PC-9 (cell line): ENCODE results near the gene PLEKHA6. TPM values are rescaled to one million over a fixed set of nuclear protein-coding genes. Genes with fewer than 3 reads are reported as not detected.

Experiments used
- BruUV-seq: library from RNA; stranded (reverse); fragments of 400-500 nt; replicated peaks from 2 replicates; lab custom pipeline; 2021; lab: Mats Ljungman, UMichigan
- CTCF ChIA-PET: fragments of 300-600 bp; sonication (Branson Sonifier 250); formaldehyde crosslinking; loops from one replicate; lab custom pipeline; 2022; ENCODE audit warnings: antibody characterized with exemption; lab: Charles Lee
- POLR2A ChIA-PET: fragments of 300-600 bp; sonication (Branson Sonifier 250); formaldehyde crosslinking; loops from one replicate; lab custom pipeline; 2022; ENCODE audit warnings: antibody characterized with exemption; ENCODE audit not compliant: unreplicated experiment; lab: Charles Lee
- DNase-seq, 2 experiments: peaks; one replicate each; pipeline versions ENCODE4 v3.0.0 to v3.0.0-alpha.2; 2015 to 2022; ENCODE audit warnings: mixed read lengths in 1 of 2
- H2AFZ ChIP-seq: fragments of 200-600 bp; sonication (generic); 2 replicates; pipeline ENCODE4 v1.8.1; 2017; ENCODE audit warnings: antibody characterized with exemption
- H3F3A ChIP-seq: fragments of 200-600 bp; sonication (generic); 2 replicates; pipeline ENCODE4 v1.8.1; 2017; ENCODE audit warnings: antibody characterized with exemption, mild to moderate bottlenecking, low read depth; ENCODE audit not compliant: insufficient read depth
- H3K27ac ChIP-seq: fragments of 200-600 bp; sonication (generic); 2 replicates; pipeline ENCODE4 v1.6.1; 2016; ENCODE audit warnings: mixed run types
- H3K27me3 ChIP-seq: fragments of 200-600 bp; sonication (generic); 2 replicates; pipeline ENCODE4 v1.6.1; 2016; ENCODE audit warnings: low read depth, mixed run types; ENCODE audit not compliant: insufficient read depth
- H3K36me3 ChIP-seq: fragments of 200-600 bp; sonication (generic); 2 replicates; pipeline ENCODE4 v1.6.1; 2016; ENCODE audit warnings: low read depth, mixed run types
- H3K4me1 ChIP-seq: fragments of 200-600 bp; sonication (generic); replicated peaks from 2 replicates; pipeline ENCODE4 v1.6.1; 2016; ENCODE audit warnings: mixed run types; ENCODE audit not compliant: insufficient read depth
- H3K4me2 ChIP-seq: fragments of 200-600 bp; sonication (generic); 2 replicates; pipeline ENCODE4 v1.6.1; 2017; ENCODE audit warnings: mixed run types
- H3K4me3 ChIP-seq: fragments of 200-600 bp; sonication (generic); 2 replicates; pipeline ENCODE4 v1.6.1; 2016; ENCODE audit warnings: mixed run types
- H3K79me2 ChIP-seq: fragments of 200-600 bp; sonication (generic); 2 replicates; pipeline ENCODE4 v1.6.1; 2017; ENCODE audit warnings: low read depth, mixed run types
- H3K9me2 ChIP-seq: fragments of 200-600 bp; sonication (generic); 2 replicates; pipeline ENCODE4 v1.8.1; 2017; ENCODE audit warnings: mild to moderate bottlenecking; ENCODE audit not compliant: insufficient read depth
- H3K9me3 ChIP-seq: fragments of 200-600 bp; sonication (generic); 2 replicates; pipeline ENCODE4 v1.8.1; 2016; ENCODE audit warnings: low read depth; ENCODE audit not compliant: insufficient read depth
- H4K20me1 ChIP-seq: fragments of 200-600 bp; sonication (generic); 2 replicates; pipeline ENCODE4 v1.8.1; 2017; ENCODE audit not compliant: insufficient read depth
- CTCF ChIP-seq: fragments of 200-600 bp; sonication (generic); conservative IDR thresholded peaks from 2 replicates; pipeline ENCODE4 v1.6.1; 2017; ENCODE audit warnings: mixed run types, antibody characterized with exemption, mild to moderate bottlenecking, moderate library complexity
- EZH2 ChIP-seq: fragments of 200-600 bp; sonication (generic); IDR thresholded peaks from 2 replicates; pipeline ENCODE4 v1.8.0; 2017; ENCODE audit warnings: antibody characterized with exemption, low read depth
- intact Hi-C: fragments of 100-400 bp; cut with micrococcal nuclease; formaldehyde crosslinking; loops from one replicate; pipeline ENCODE4 v1.10.0; 2022; ENCODE audit not compliant: unreplicated experiment
- total RNA-seq: library from RNA; stranded (reverse); gene quantifications from 2 replicates; pipeline ENCODE4 v1.2.3, GENCODE V29; 2021

PLEKHA6 gene
- total RNA-seq, 1 experiment from 2014 or later: 52.0 TPM

GRCh38 chr1:204308023-204308628 lies 51.6 kb downstream of the PLEKHA6 start:
- Histone ChIP-seq H3K4me3 (no peak overlapping the region), H3K27ac (no peak overlapping the region), H4K20me1 (no peaks in the 10 kb centered on the region), H3K9me3 (no peaks in the 10 kb centered on the region; the same call in 1 of the 2 replicates), H3K27me3 (no peaks in the 10 kb centered on the region), H3F3A (peaks cover 19% of the 10 kb centered on the region; the same call in 1 of the 2 replicates), H3K9me2 (no peaks in the 10 kb centered on the region), H3K36me3 (no peaks in the 10 kb centered on the region), H3K79me2 (peaks cover 82% of the 10 kb centered on the region), H3K4me1 (peaks cover 42% of the 10 kb centered on the region), H3K4me2 (no peak overlapping the region), H2AFZ (no peak overlapping the region)
- CTCF ChIA-PET: no interaction called here
- intact Hi-C loops: no loop called here
- TF ChIP-seq EZH2 (no peak), CTCF (no peak)
- no peak for DNase-seq
- BruUV-seq: no TSS peak
- POLR2A ChIA-PET: no interaction called here

GRCh38 chr1:204307334-204307883 lies 52.3 kb downstream of the PLEKHA6 start:
- intact Hi-C loops: no loop called here
- Histone ChIP-seq H3K4me3 (no peak overlapping the region), H3F3A (peaks cover 19% of the 10 kb centered on the region; the same call in 1 of the 2 replicates), H3K79me2 (peaks cover 86% of the 10 kb centered on the region), H3K4me1 (peaks cover 49% of the 10 kb centered on the region), H3K9me3 (no peaks in the 10 kb centered on the region; the same call in 1 of the 2 replicates), H3K27ac (no peak overlapping the region), H3K4me2 (no peak overlapping the region), H3K27me3 (no peaks in the 10 kb centered on the region), H4K20me1 (no peaks in the 10 kb centered on the region), H3K9me2 (no peaks in the 10 kb centered on the region), H2AFZ (no peak overlapping the region), H3K36me3 (no peaks in the 10 kb centered on the region)
- no peak for TF ChIP-seq EZH2
- no peak for TF ChIP-seq CTCF
- POLR2A ChIA-PET: no interaction called here
- DNase-seq: no peak
- no TSS peak for BruUV-seq
- CTCF ChIA-PET: no interaction called here

- DNase-seq: no peak
- intact Hi-C loops: no loop called here
- H3K4me2 ChIP-seq: no peak overlapping the region
- H3K4me3 ChIP-seq: no peak overlapping the region
- 0 out of 2 replicates have a peak overlapping the region, but pooled peaks have one; percentile 21 for H3K27ac ChIP-seq
- BruUV-seq: no TSS peak
- ChIA-PET CTCF (no interaction called here), POLR2A (no interaction called here)
- no peak for TF ChIP-seq CTCF
- no peak for TF ChIP-seq EZH2
- H4K20me1 ChIP-seq: no peaks in the 10 kb centered on the region
- no peak overlapping the region for H2AFZ ChIP-seq
- no peaks in the 10 kb centered on the region for H3K27me3 ChIP-seq
- H3K9me3 ChIP-seq: no peaks in the 10 kb centered on the region; the same call in 1 of the 2 replicates
- no peaks in the 10 kb centered on the region for H3K9me2 ChIP-seq
- H3K4me1 ChIP-seq: peaks cover 62% of the 10 kb centered on the region
- peaks cover 86% of the 10 kb centered on the region for H3K79me2 ChIP-seq
- no peaks in the 10 kb centered on the region for H3K36me3 ChIP-seq
- peaks cover 19% of the 10 kb centered on the region; the same call in 1 of the 2 replicates for H3F3A ChIP-seq
Observed at GRCh38 chr1:204306076-204306475, 53.7 kb downstream of the PLEKHA6 start.
